Right atrium auricular region (tissue), 2 donors: ENCODE measurements around the gene EIF3M. TPM values are rescaled to one million over a fixed set of nuclear protein-coding genes. Genes with fewer than 3 reads are reported as not detected.

Experiments used
- total RNA-seq, 2 donors: library from RNA; depleted of rRNA; stranded (reverse); fragments of >200 nt; gene quantifications; one replicate each; pipeline ENCODE4 v1.1.0, GENCODE V29; 2016

Gene EIF3M
- total RNA-seq, 2 donors from 2014 or later, result 286 to 371 TPM

Other genes with a start within 250 kb of the EIF3M start
- gene WT1, start 148.3 kb upstream of the EIF3M start, total RNA-seq, result 10 to 100 TPM in 1 of 2 donors, 1 to 10 TPM in 1; 8.1 to 10.6 TPM
- not detected for gene CCDC73, start 210.8 kb downstream of the EIF3M start, total RNA-seq
- 1 to 10 TPM; 1.4 to 2.7 TPM for gene PRRG4, start 246.1 kb downstream of the EIF3M start, total RNA-seq